Liver (tissue), 3 donors: Measurements from ENCODE around the gene SORCS2.

Experiments
- CTCF ChIP-seq: fragments of 150-350 bp; IDR thresholded peaks from 2 replicates; pipeline ENCODE4 v1.5.1; 2017; ENCODE audit warnings: improper control_type of control experiment, low read depth, low read length; ENCODE audit not compliant: missing input control
- EGR1 ChIP-seq, 2 donors: IDR thresholded peaks; 2 replicates each; pipeline ENCODE4 v1.6.1; 2016 to 2018; ENCODE audit warnings: antibody characterized with exemption in 2 of 2, low read depth in 2 of 2
- TAF1 ChIP-seq: conservative IDR thresholded peaks from 2 replicates; pipeline ENCODE4 v1.6.1; 2016; ENCODE audit warnings: antibody characterized with exemption, mild to moderate bottlenecking
- donor health status: healthy.
- donor health status: healthy.

GRCh38 chr4:7559316-7559715 is 367.0 kb downstream of the SORCS2 start:
- no peak for TF ChIP-seq CTCF
- TF ChIP-seq EGR1 (IDR thresholded peaks at IDR 0.05; ENCODE audit: low read depth in 2 of 2), result no peak
- no peak for TF ChIP-seq TAF1
